GM21786 (cell line): ENCODE measurements around the gene ARID4B.

Experiments
- ATAC-seq: cut with Tn5 transposase; IDR thresholded peaks from one replicate; pipeline ENCODE4 v1.9.1; 2021; ENCODE audit not compliant: unreplicated experiment

The ARID4B gene

GRCh38 chr1:235129774-235130570 is 198.0 kb downstream of the ARID4B start:
- no peak for ATAC-seq

- ATAC-seq: peak; percentile 96
These were observed 199.3 kb downstream of the ARID4B start, which contains the start of gene TOMM20 for GRCh38 chr1:235128456-235129328. TSS of gene TOMM20 (minus strand) at chr1:235128837. CDS start at chr1:235128715, 122 bp downstream.

GRCh38 chr1:235127732-235128455 is 200.1 kb downstream of the ARID4B start:
- ATAC-seq: no peak

- no peak for ATAC-seq
These were observed 200.8 kb downstream of the ARID4B start for GRCh38 chr1:235127203-235127602.

- ATAC-seq: no peak
These were observed 203.3 kb downstream of the ARID4B start for GRCh38 chr1:235124665-235125064.

GRCh38 chr1:235124111-235124510 is 203.9 kb downstream of the ARID4B start:
- no peak for ATAC-seq

- ATAC-seq: no peak
These were observed 205.6 kb downstream of the ARID4B start for GRCh38 chr1:235122348-235122747.
